Mammary epithelial cell (primary cell): ENCODE data around the gene MOCS3.

Source experiments
- EZH2 ChIP-seq: IDR thresholded peaks from 2 replicates; pipeline ENCODE4 v1.6.1; 2012; ENCODE audit warnings: low read length, inconsistent platforms, borderline replicate concordance
- TF ChIP-seq, protein P1 (sequence below), 2 donors: IDR thresholded peaks in 1 of 2; conservative IDR thresholded peaks in 1 of 2; 2 replicates each; pipeline ENCODE4 v1.5.1; 2011 to 2012; ENCODE audit warnings: inconsistent platforms in 2 of 2, low read length in 2 of 2, mild to moderate bottlenecking in 2 of 2, control low read depth in 1 of 2, low read depth in 1 of 2; ENCODE audit not compliant: insufficient read depth in 1 of 2; ENCODE audit errors: extremely low read depth in 1 of 2

- TF ChIP-seq, protein P1, sequence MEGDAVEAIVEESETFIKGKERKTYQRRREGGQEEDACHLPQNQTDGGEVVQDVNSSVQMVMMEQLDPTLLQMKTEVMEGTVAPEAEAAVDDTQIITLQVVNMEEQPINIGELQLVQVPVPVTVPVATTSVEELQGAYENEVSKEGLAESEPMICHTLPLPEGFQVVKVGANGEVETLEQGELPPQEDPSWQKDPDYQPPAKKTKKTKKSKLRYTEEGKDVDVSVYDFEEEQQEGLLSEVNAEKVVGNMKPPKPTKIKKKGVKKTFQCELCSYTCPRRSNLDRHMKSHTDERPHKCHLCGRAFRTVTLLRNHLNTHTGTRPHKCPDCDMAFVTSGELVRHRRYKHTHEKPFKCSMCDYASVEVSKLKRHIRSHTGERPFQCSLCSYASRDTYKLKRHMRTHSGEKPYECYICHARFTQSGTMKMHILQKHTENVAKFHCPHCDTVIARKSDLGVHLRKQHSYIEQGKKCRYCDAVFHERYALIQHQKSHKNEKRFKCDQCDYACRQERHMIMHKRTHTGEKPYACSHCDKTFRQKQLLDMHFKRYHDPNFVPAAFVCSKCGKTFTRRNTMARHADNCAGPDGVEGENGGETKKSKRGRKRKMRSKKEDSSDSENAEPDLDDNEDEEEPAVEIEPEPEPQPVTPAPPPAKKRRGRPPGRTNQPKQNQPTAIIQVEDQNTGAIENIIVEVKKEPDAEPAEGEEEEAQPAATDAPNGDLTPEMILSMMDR (conservative IDR thresholded peaks at IDR 0.05 in 1 of 2, IDR thresholded peaks at IDR 0.05 in 1 of 2; ENCODE audit: extremely low read depth in 1 of 2, insufficient read depth in 1 of 2, low read depth in 1 of 2, low read length in 2 of 2): no peak
- TF ChIP-seq EZH2: no peak
Observed at GRCh38 chr20:50993876-50994275, 35.3 kb downstream of the MOCS3 start.
